HepG2 (cell line): ENCODE results near the gene UQCRC2. TPM values are rescaled to one million over a fixed set of nuclear protein-coding genes. Genes with fewer than 3 reads are reported as not detected.

ENCODE experiments used
- EP300 ChIP-seq, 3 experiments: sonication (generic) in 1 of 3; formaldehyde crosslinking in 1 of 3; IDR thresholded peaks; 2 replicates each; pipeline versions ENCODE4 v1.5.1 to v1.6.1; 2011 to 2020; ENCODE audit warnings: low read depth in 2 of 3, low read length in 2 of 3, borderline replicate concordance in 1 of 3, improper control_type of control experiment in 1 of 3, mild to moderate bottlenecking in 1 of 3, missing genetic modification reagents in 1 of 3, moderate library complexity in 1 of 3
- FOXC1 ChIP-seq: sonication (generic); formaldehyde crosslinking; IDR thresholded peaks from 2 replicates; pipeline ENCODE4 v1.8.0; 2022; ENCODE audit warnings: mild to moderate bottlenecking, missing genetic modification reagents, borderline replicate concordance
- ISX ChIP-seq: sonication (generic); formaldehyde crosslinking; conservative IDR thresholded peaks from 2 replicates; pipeline ENCODE4 v1.5.0; 2020; ENCODE audit warnings: missing genetic modification reagents
- MAFF ChIP-seq: IDR thresholded peaks from 2 replicates; pipeline ENCODE4 v1.6.1; 2011; ENCODE audit warnings: low read depth, low read length, improper control_type of control experiment
- ZNF317 ChIP-seq: sonication (generic); formaldehyde crosslinking; IDR thresholded peaks from 2 replicates; pipeline ENCODE4 v1.5.0; 2020; ENCODE audit warnings: mild to moderate bottlenecking, missing genetic modification reagents
- polyA plus RNA-seq, 8 experiments: library from polyadenylated mRNA; depleted of rRNA in 3 of 8; stranded (reverse) in 7 of 8; unstranded in 1 of 8; fragments of >200 nt; fragmentation: Illumina TruSeq in 4 of 8; extraction: Trizol in 4 of 8; gene quantifications; 2 replicates each; pipeline versions ENCODE4 v1.2.1 to v1.2.3, GENCODE V29; 2011 to 2016; ENCODE audit warnings: low read depth in 4 of 8, missing spikeins in 1 of 8, mixed read lengths in 1 of 8; ENCODE audit not compliant: insufficient read depth in 1 of 8
- total RNA-seq, 5 experiments: library from RNA; depleted of rRNA; stranded (reverse); fragments of >200 nt; fragmentation: Illumina TruSeq; extraction: Trizol; gene quantifications; 2 replicates each; pipeline ENCODE4 v1.2.3, GENCODE V29; 2016; ENCODE audit warnings: low read depth in 1 of 5
- TF ChIP-seq, protein P1 (sequence below): sonication (generic); formaldehyde crosslinking; IDR thresholded peaks from 2 replicates; pipeline ENCODE4 v1.5.1; 2020; ENCODE audit warnings: mild to moderate bottlenecking, missing genetic modification reagents, moderate library complexity
- TF ChIP-seq, protein P2 (sequence below): sonication (generic); formaldehyde crosslinking; IDR thresholded peaks from 2 replicates; pipeline ENCODE4 v1.5.0; 2020; ENCODE audit warnings: mild to moderate bottlenecking, missing genetic modification reagents
- TF ChIP-seq, protein P3 (sequence below): sonication (generic); formaldehyde crosslinking; IDR thresholded peaks from 2 replicates; pipeline ENCODE4 v1.4.0; 2020; ENCODE audit warnings: mild to moderate bottlenecking, missing genetic modification reagents
- TF ChIP-seq, protein P4 (sequence below): sonication (generic); formaldehyde crosslinking; IDR thresholded peaks from 2 replicates; pipeline ENCODE4 v1.5.0; 2020; ENCODE audit warnings: mild to moderate bottlenecking, missing genetic modification reagents, borderline replicate concordance
- TF ChIP-seq, protein P5 (sequence below): sonication (generic); formaldehyde crosslinking; IDR thresholded peaks from 2 replicates; pipeline ENCODE4 v1.4.0; 2020; ENCODE audit warnings: missing genetic modification reagents, borderline replicate concordance

The UQCRC2 gene
- total and polyA plus RNA-seq, 2 of the 13 experiments (the other 11 are each of a cell fraction or from before 2014, with no cell fraction given): 442 to 536 TPM

DNA sequence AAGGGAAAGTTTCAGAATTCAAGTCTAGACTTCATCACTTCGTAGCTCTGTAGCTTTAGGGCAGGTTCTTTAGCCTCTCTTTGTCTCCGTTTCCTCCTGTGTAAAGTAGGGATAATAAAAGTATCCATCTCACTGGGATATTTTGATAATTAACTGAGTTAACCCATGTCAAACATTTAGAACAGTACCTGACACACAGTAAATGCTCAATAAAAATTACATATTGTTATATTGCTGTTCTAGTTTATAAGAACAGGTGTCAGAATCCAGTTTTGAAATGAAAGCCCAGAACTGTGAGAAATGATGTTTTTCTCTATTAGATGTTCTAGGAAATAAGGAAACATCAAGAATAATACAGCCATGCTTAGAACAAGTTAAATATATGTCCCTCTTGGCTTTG, 59.1 kb downstream of the UQCRC2 start (continued):
- TF ChIP-seq, protein P1, sequence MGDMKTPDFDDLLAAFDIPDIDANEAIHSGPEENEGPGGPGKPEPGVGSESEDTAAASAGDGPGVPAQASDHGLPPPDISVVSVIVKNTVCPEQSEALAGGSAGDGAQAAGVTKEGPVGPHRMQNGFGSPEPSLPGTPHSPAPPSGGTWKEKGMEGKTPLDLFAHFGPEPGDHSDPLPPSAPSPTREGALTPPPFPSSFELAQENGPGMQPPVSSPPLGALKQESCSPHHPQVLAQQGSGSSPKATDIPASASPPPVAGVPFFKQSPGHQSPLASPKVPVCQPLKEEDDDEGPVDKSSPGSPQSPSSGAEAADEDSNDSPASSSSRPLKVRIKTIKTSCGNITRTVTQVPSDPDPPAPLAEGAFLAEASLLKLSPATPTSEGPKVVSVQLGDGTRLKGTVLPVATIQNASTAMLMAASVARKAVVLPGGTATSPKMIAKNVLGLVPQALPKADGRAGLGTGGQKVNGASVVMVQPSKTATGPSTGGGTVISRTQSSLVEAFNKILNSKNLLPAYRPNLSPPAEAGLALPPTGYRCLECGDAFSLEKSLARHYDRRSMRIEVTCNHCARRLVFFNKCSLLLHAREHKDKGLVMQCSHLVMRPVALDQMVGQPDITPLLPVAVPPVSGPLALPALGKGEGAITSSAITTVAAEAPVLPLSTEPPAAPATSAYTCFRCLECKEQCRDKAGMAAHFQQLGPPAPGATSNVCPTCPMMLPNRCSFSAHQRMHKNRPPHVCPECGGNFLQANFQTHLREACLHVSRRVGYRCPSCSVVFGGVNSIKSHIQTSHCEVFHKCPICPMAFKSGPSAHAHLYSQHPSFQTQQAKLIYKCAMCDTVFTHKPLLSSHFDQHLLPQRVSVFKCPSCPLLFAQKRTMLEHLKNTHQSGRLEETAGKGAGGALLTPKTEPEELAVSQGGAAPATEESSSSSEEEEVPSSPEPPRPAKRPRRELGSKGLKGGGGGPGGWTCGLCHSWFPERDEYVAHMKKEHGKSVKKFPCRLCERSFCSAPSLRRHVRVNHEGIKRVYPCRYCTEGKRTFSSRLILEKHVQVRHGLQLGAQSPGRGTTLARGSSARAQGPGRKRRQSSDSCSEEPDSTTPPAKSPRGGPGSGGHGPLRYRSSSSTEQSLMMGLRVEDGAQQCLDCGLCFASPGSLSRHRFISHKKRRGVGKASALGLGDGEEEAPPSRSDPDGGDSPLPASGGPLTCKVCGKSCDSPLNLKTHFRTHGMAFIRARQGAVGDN (CRISPR knock-in tag): no peak
- TF ChIP-seq ISX (CRISPR knock-in tag) (no peak), MAFF (no peak), FOXC1 (no peak), ZNF317 (CRISPR knock-in tag) (no peak), EP300 (IDR thresholded peaks at IDR 0.05; ENCODE audit: low read depth in 2 of 2, low read length in 2 of 2) (no peak), EP300 (CRISPR knock-in tag; IDR thresholded peaks at IDR 0.05; ENCODE audit: borderline replicate concordance) (no peak)
- TF ChIP-seq, protein P2, sequence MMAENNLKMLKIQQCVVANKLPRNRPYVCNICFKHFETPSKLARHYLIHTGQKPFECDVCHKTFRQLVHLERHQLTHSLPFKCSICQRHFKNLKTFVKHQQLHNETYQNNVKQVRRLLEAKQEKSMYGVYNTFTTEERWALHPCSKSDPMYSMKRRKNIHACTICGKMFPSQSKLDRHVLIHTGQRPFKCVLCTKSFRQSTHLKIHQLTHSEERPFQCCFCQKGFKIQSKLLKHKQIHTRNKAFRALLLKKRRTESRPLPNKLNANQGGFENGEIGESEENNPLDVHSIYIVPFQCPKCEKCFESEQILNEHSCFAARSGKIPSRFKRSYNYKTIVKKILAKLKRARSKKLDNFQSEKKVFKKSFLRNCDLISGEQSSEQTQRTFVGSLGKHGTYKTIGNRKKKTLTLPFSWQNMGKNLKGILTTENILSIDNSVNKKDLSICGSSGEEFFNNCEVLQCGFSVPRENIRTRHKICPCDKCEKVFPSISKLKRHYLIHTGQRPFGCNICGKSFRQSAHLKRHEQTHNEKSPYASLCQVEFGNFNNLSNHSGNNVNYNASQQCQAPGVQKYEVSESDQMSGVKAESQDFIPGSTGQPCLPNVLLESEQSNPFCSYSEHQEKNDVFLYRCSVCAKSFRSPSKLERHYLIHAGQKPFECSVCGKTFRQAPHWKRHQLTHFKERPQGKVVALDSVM (CRISPR knock-in tag): no peak
- TF ChIP-seq, protein P3, sequence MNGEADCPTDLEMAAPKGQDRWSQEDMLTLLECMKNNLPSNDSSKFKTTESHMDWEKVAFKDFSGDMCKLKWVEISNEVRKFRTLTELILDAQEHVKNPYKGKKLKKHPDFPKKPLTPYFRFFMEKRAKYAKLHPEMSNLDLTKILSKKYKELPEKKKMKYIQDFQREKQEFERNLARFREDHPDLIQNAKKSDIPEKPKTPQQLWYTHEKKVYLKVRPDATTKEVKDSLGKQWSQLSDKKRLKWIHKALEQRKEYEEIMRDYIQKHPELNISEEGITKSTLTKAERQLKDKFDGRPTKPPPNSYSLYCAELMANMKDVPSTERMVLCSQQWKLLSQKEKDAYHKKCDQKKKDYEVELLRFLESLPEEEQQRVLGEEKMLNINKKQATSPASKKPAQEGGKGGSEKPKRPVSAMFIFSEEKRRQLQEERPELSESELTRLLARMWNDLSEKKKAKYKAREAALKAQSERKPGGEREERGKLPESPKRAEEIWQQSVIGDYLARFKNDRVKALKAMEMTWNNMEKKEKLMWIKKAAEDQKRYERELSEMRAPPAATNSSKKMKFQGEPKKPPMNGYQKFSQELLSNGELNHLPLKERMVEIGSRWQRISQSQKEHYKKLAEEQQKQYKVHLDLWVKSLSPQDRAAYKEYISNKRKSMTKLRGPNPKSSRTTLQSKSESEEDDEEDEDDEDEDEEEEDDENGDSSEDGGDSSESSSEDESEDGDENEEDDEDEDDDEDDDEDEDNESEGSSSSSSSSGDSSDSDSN (CRISPR knock-in tag): no peak
- TF ChIP-seq, protein P4, sequence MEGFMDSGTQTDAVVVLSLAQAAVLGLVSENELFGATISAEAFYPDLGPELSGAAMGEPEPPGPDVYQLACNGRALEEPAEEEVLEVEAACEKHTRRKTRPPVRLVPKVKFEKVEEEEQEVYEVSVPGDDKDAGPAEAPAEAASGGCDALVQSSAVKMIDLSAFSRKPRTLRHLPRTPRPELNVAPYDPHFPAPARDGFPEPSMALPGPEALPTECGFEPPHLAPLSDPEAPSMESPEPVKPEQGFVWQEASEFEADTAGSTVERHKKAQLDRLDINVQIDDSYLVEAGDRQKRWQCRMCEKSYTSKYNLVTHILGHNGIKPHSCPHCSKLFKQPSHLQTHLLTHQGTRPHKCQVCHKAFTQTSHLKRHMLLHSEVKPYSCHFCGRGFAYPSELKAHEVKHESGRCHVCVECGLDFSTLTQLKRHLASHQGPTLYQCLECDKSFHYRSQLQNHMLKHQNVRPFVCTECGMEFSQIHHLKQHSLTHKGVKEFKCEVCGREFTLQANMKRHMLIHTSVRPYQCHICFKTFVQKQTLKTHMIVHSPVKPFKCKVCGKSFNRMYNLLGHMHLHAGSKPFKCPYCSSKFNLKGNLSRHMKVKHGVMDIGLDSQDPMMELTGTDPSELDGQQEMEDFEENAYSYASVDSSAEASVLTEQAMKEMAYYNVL (CRISPR knock-in tag): no peak
- TF ChIP-seq, protein P5, sequence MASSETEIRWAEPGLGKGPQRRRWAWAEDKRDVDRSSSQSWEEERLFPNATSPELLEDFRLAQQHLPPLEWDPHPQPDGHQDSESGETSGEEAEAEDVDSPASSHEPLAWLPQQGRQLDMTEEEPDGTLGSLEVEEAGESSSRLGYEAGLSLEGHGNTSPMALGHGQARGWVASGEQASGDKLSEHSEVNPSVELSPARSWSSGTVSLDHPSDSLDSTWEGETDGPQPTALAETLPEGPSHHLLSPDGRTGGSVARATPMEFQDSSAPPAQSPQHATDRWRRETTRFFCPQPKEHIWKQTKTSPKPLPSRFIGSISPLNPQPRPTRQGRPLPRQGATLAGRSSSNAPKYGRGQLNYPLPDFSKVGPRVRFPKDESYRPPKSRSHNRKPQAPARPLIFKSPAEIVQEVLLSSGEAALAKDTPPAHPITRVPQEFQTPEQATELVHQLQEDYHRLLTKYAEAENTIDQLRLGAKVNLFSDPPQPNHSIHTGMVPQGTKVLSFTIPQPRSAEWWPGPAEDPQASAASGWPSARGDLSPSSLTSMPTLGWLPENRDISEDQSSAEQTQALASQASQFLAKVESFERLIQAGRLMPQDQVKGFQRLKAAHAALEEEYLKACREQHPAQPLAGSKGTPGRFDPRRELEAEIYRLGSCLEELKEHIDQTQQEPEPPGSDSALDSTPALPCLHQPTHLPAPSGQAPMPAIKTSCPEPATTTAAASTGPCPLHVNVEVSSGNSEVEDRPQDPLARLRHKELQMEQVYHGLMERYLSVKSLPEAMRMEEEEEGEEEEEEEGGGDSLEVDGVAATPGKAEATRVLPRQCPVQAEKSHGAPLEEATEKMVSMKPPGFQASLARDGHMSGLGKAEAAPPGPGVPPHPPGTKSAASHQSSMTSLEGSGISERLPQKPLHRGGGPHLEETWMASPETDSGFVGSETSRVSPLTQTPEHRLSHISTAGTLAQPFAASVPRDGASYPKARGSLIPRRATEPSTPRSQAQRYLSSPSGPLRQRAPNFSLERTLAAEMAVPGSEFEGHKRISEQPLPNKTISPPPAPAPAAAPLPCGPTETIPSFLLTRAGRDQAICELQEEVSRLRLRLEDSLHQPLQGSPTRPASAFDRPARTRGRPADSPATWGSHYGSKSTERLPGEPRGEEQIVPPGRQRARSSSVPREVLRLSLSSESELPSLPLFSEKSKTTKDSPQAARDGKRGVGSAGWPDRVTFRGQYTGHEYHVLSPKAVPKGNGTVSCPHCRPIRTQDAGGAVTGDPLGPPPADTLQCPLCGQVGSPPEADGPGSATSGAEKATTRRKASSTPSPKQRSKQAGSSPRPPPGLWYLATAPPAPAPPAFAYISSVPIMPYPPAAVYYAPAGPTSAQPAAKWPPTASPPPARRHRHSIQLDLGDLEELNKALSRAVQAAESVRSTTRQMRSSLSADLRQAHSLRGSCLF: no peak
- TF ChIP-seq, all 625 proteins: peak for 0
